Loucy (cell line): Measurements from ENCODE around the gene ARSK.

ENCODE experiments used
- H2AFZ ChIP-seq: fragments of 200-600 bp; sonication (generic); 2 replicates; pipeline ENCODE4 v1.6.0; 2016; ENCODE audit warnings: antibody characterized with exemption, mild to moderate bottlenecking, low read length, moderate library complexity
- H3F3A ChIP-seq: fragments of 200-600 bp; 2 replicates; pipeline ENCODE4 v1.6.0; 2016; ENCODE audit warnings: antibody characterized with exemption, low read depth, mild to moderate bottlenecking
- H3K27me3 ChIP-seq: fragments of 200-600 bp; sonication (generic); 2 replicates; pipeline ENCODE4 v1.6.1; 2014; ENCODE audit warnings: low read length, mild to moderate bottlenecking; ENCODE audit not compliant: insufficient read depth, poor library complexity, severe bottlenecking
- H3K36me3 ChIP-seq: fragments of 200-600 bp; sonication (generic); 2 replicates; pipeline ENCODE4 v1.6.1; 2016; ENCODE audit warnings: low read length; ENCODE audit not compliant: insufficient read depth
- H3K4me1 ChIP-seq: fragments of 200-600 bp; sonication (generic); 2 replicates; pipeline ENCODE4 v1.5.1; 2014; ENCODE audit warnings: low read length, mild to moderate bottlenecking; ENCODE audit not compliant: insufficient read depth, poor library complexity, severe bottlenecking
- H3K4me2 ChIP-seq: fragments of 200-600 bp; sonication (generic); 2 replicates; pipeline ENCODE4 v1.6.0; 2014; ENCODE audit warnings: antibody characterized with exemption, low read length, low read depth, mild to moderate bottlenecking; ENCODE audit not compliant: poor library complexity, severe bottlenecking
- H3K4me3 ChIP-seq: fragments of 200-600 bp; sonication (generic); 2 replicates; pipeline ENCODE4 v1.5.1; 2014; ENCODE audit warnings: low read length, mild to moderate bottlenecking, mixed read lengths; ENCODE audit not compliant: poor library complexity, severe bottlenecking
- H3K79me2 ChIP-seq: fragments of 200-600 bp; sonication (generic); 2 replicates; pipeline ENCODE4 v1.6.1; 2014; ENCODE audit warnings: low read length; ENCODE audit not compliant: insufficient read depth
- H3K9ac ChIP-seq: fragments of 200-600 bp; sonication (generic); 2 replicates; pipeline ENCODE4 v1.6.0; 2014; ENCODE audit warnings: mild to moderate bottlenecking, low read depth, low read length, moderate library complexity; ENCODE audit not compliant: poor library complexity, severe bottlenecking
- H3K9me2 ChIP-seq: fragments of 200-600 bp; sonication (generic); replicated peaks from 2 replicates; pipeline ENCODE4 v1.6.1; 2016; ENCODE audit warnings: low read depth, low read length, mixed read lengths
- H3K9me3 ChIP-seq: fragments of 200-600 bp; sonication (generic); 2 replicates; pipeline ENCODE4 v1.6.1; 2014; ENCODE audit warnings: mild to moderate bottlenecking, antibody characterized with exemption, low read length, low read depth; ENCODE audit not compliant: insufficient read depth
- H4K20me1 ChIP-seq: fragments of 200-600 bp; sonication (generic); 2 replicates; pipeline ENCODE4 v1.6.0; 2014; ENCODE audit warnings: antibody characterized with exemption, low read length, mild to moderate bottlenecking; ENCODE audit not compliant: insufficient read depth, poor library complexity, severe bottlenecking
- EZH2phosphoT487 ChIP-seq: fragments of 200-600 bp; IDR thresholded peaks from 2 replicates; pipeline ENCODE4 v1.6.1; 2018; ENCODE audit warnings: antibody characterized with exemption, mild to moderate bottlenecking, moderate library complexity, borderline replicate concordance
- TF ChIP-seq, protein P1 (sequence below): fragments of 200-600 bp; sonication (generic); conservative IDR thresholded peaks from 2 replicates; pipeline ENCODE4 v1.5.1; 2014; ENCODE audit warnings: mild to moderate bottlenecking, antibody characterized with exemption, low read length

The ARSK gene

DNA sequence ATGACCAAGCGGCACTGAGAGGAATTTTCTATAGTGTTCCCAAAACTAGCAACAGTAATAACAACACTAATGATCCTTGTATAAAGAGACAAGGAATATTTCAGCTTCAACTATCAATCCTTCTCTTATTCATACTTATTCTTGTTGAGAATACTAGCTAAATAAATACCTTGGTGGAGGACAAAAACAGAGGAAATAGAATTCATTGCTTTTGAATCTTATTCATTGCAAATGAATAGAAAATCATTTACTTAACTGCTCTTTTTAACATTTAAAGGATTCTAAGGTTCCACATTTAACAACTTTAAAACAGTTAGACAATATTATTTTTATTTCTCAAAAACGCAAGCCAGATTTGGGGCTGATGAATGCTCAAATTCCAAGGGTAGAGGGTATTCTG, 22.5 kb upstream of the ARSK start:
- TF ChIP-seq, protein P1, sequence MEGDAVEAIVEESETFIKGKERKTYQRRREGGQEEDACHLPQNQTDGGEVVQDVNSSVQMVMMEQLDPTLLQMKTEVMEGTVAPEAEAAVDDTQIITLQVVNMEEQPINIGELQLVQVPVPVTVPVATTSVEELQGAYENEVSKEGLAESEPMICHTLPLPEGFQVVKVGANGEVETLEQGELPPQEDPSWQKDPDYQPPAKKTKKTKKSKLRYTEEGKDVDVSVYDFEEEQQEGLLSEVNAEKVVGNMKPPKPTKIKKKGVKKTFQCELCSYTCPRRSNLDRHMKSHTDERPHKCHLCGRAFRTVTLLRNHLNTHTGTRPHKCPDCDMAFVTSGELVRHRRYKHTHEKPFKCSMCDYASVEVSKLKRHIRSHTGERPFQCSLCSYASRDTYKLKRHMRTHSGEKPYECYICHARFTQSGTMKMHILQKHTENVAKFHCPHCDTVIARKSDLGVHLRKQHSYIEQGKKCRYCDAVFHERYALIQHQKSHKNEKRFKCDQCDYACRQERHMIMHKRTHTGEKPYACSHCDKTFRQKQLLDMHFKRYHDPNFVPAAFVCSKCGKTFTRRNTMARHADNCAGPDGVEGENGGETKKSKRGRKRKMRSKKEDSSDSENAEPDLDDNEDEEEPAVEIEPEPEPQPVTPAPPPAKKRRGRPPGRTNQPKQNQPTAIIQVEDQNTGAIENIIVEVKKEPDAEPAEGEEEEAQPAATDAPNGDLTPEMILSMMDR = no peak
- no peak for TF ChIP-seq EZH2phosphoT487
- H3K4me3 ChIP-seq = no peak overlapping the region
- H3K36me3 ChIP-seq = peaks cover 49% of the 10 kb centered on the region; the same call in 1 of the 2 replicates

GRCh38 chr5:95533106-95533505, 21.8 kb upstream of the ARSK start:
- H3K4me2 ChIP-seq = no peak overlapping the region
- no peaks in the 10 kb centered on the region for H4K20me1 ChIP-seq
- H3K79me2 ChIP-seq = 0 out of 2 replicates have a peak, but pooled peaks cover 10% of the 10 kb centered on the region
- H2AFZ ChIP-seq = no peak overlapping the region
- H3K36me3 ChIP-seq = peaks cover 45% of the 10 kb centered on the region; the same call in 1 of the 2 replicates
- H3K4me3 ChIP-seq = no peak overlapping the region
- H3F3A ChIP-seq = no peaks in the 10 kb centered on the region
- H3K9me2 ChIP-seq = no peaks in the 10 kb centered on the region
- no peaks in the 10 kb centered on the region for H3K4me1 ChIP-seq
- TF ChIP-seq, protein P1 = no peak
- no peak for TF ChIP-seq EZH2phosphoT487
- H3K9ac ChIP-seq = no peak overlapping the region
- H3K27me3 ChIP-seq = no peaks in the 10 kb centered on the region
- H3K9me3 ChIP-seq = no peaks in the 10 kb centered on the region

More for the DNA sequence above, 22.5 kb upstream of the ARSK start:
- no peaks in the 10 kb centered on the region for H3K4me1 ChIP-seq
- no peaks in the 10 kb centered on the region for H3F3A ChIP-seq
- no peaks in the 10 kb centered on the region for H3K27me3 ChIP-seq
- H3K9ac ChIP-seq = no peak overlapping the region
- H2AFZ ChIP-seq = no peak overlapping the region
- no peaks in the 10 kb centered on the region for H4K20me1 ChIP-seq
- H3K9me3 ChIP-seq = no peaks in the 10 kb centered on the region
- no peak overlapping the region for H3K4me2 ChIP-seq
- H3K79me2 ChIP-seq = 0 out of 2 replicates have a peak, but pooled peaks cover 10% of the 10 kb centered on the region
- H3K9me2 ChIP-seq = no peaks in the 10 kb centered on the region

GRCh38 chr5:95533761-95534160, 21.1 kb upstream of the ARSK start:
- H3K4me1 ChIP-seq = no peaks in the 10 kb centered on the region
- no peaks in the 10 kb centered on the region for H3K9me2 ChIP-seq
- H4K20me1 ChIP-seq = no peaks in the 10 kb centered on the region
- no peak overlapping the region for H3K9ac ChIP-seq
- no peak overlapping the region for H3K4me2 ChIP-seq
- 0 out of 2 replicates have a peak, but pooled peaks cover 10% of the 10 kb centered on the region for H3K79me2 ChIP-seq
- H3K27me3 ChIP-seq = no peaks in the 10 kb centered on the region
- no peak overlapping the region for H2AFZ ChIP-seq
- peaks cover 41% of the 10 kb centered on the region; the same call in 1 of the 2 replicates for H3K36me3 ChIP-seq
- no peaks in the 10 kb centered on the region for H3F3A ChIP-seq
- H3K4me3 ChIP-seq = no peak overlapping the region
- no peaks in the 10 kb centered on the region for H3K9me3 ChIP-seq
- TF ChIP-seq, protein P1 = no peak
- no peak for TF ChIP-seq EZH2phosphoT487
